Stimulated activated CD4-positive, alpha-beta T cell treated with anti-CD3 and anti-CD28 coated beads, Interleukin-12 subunit alpha, Interleukin-12 subunit beta, amount 100 ng/mL, for 4 hours (primary cell): ENCODE results near the gene CACNA1C.

Experiments
- DNase-seq: peaks from one replicate; pipeline ENCODE4 v3.0.0-alpha.2; 2020

Gene CACNA1C

DNA sequence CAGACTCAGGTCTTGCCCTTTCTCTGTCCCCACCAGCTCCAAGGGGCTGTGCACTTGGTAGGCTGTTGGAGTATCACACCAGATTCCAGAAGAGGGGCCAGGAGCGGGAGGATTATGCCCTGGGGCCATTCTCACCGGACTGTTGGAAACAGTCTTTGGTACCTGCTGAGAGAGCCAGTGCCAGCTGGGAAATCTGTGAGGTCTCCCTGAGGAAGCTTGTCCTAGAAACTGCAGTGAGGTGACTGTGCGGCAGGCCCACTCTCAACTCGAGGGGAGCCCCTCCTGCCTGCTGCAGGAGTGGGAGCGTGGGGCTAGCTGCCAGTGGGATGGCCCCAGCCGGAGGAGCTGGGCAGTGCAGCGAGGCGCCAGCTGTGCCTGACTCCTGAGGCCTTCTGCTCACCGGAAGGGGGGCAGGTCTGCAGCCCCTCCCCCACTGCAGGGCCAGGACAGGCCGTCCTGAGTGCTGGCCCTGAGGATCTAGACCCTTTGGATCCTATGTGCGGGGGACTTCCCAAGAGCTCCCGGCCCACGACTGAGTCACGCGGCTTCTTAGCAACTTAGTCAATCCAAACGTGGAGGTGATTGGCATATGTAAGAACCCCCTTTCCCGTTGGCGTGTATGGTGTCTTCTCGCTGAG is 295.2 kb downstream of the CACNA1C start:
- DNase-seq = no peak

DNA sequence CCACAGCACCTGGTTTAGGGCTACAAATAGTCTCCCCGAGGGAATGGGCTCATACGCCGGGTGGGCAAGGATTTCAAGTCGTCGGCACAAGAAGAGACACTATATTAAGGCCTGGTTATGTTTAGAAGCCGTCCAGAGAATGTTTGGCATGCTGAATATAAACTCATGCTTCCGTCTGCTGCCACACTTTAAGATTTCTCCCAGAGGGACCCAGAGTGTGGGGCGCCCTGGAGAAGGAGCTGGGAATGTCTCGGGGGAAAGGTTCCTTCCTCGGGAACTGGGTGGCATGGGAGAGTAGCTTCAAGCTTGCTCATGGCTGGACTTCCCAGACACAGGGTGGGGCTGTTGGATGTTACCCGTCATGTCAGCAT is 295.7 kb downstream of the CACNA1C start:
- DNase-seq = no peak

DNA sequence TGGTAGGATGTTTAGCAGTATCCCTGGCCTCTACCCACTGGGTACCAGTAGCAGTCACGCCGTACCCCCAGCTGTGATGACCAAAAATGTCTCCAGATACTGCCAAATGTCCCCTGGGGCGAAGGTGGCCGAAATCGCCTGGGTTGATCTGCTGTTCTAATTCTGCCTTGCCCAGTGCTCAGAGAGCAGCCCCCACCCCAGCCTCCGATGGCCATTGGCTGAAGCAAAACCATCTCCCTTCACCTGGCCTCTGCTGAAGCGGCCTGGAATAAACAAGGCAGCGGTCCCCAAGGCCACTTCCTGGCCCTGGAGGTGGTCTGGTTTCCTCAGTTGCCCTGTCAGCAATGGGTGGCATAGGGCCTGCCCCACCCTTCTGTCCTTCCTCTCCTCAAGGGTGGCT is 298.4 kb downstream of the CACNA1C start:
- DNase-seq = no peak

DNA sequence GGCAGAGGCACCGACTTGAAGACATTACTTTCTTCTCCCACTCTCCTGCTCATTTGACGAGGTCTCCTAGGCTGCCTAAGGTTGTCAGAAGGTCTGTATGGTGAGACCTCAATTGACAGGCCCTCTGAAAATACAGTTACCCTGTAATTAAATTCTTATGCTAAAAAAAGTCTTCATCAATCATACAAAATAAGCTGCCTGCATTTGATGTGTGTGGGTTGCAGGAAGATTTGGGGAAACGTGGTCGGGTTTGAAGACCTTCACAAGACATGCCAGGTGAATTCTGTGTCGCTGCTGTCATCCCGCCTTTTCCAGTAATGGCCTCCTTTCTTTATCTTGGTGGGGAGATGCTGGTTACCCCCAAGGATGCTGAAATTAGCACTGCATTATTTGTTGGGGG is 299.4 kb downstream of the CACNA1C start:
- no peak for DNase-seq

DNA sequence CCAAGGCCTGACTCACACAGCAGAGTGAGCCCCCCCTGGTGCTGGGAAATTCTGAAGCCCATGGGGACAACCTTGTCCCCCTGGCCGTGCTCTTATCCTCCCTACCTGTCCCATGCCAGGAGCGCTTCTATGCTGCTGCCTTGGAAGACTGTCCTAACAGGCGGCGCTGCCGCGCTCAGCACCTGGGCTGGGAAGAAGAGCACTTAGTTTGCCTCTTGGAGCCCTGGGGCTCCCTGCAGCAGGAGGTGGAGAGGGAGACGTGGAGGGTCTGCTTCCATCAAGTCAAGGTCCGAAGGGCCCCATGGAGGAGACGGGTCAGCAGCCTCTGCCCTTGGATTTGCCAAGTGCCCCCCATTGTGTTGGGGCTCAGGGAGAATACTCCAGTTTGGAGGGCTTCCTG is 300.5 kb downstream of the CACNA1C start:
- DNase-seq = no peak

DNA sequence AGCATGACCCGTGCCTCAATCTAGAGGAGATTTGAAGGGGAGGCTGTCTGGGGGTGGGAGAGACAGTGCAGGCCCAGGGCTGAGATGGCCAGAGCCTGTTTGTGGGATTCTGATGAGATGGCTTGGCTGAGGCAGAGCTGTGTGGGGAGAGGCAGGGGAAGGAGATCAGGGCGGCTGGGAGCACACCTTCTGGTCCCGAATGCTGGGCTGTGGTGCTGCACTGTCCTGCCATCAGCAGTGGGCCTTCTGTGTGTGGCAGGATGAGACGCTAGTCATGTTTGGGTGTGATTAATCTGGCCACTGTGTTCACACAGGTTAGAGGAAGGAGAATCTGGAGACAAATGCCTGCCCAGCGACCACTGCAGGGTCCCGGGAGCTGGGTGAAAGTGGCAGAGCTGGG is 300.9 kb downstream of the CACNA1C start:
- no peak for DNase-seq

DNA sequence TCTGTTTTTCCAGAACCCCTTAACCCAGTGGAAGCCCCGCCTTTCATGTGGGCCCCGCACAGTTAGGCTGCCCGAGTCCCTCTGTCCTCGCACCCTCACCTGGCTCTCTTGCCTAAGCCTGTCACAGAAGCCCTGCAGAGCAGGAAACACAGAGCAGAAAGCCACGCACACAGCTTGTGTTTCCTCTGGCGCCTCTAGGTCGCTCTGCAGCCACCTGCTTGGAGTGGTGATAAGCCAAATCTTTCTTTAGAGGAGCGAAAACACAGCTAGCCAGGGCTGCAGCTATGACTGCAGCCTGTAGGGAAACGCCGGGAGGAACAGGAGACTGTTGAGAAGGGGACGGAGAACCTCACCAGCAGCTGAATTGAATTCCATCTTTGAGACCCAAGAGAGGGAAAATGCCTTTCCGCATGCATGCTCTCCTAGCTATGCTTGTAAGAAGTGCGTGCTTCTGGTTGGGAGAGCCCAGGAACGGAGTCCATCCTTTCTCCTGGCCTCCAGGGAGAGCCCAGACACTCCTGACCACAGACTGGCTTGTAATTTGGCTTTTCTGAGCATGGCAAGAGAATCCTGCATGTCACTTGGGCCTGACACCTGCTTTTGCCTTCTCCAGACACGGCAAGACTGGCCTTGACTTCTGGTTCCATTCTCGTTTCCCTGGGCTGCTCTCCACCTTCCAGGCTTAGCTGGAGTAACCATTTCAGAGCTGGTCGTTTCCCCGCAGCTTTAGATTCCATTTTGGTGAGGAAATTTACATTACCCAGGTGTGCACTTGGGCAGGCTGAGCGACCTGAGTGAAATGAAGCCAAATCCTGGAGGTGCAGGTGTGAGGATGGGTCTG is 301.6 kb downstream of the CACNA1C start:
- no peak for DNase-seq

DNA sequence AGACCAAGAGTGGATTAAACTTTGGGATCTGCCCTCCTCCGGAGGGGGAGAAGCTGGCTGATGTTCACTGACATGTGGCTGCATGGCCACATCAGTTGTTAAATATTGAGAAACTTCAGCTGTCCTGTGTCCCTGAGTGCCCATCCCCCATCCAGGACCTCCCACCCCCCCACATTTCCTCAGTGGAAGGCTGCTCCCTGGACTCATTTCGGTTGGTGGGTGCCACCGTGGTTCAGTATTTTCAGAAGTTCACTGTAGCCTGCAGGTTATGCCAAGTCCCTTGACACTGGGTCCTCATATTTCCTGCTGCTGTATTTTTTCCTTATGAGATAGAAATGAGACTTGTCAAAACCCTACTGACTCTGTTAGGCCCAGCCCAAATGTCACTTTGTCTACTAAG is 302.4 kb downstream of the CACNA1C start:
- DNase-seq = no peak

DNA sequence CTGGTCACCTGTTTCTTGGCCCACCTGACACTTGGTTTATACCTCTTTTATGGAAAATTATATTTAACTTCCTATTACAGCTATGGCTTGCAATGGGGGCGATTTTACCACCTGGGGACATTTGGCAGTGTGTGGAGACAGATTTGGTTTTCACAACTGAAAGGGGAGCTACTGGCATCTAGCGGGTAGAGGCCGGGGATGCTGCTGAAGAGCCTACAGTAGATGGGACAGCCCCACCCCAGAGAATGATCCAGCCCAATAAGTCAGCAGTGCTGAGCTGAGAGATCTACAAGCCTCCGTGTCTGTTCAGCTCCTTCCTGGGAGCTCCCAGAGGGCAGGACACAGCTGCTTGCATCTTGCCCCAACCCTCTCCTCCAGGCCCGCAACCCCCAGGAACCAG is 302.8 kb downstream of the CACNA1C start:
- no peak for DNase-seq

DNA sequence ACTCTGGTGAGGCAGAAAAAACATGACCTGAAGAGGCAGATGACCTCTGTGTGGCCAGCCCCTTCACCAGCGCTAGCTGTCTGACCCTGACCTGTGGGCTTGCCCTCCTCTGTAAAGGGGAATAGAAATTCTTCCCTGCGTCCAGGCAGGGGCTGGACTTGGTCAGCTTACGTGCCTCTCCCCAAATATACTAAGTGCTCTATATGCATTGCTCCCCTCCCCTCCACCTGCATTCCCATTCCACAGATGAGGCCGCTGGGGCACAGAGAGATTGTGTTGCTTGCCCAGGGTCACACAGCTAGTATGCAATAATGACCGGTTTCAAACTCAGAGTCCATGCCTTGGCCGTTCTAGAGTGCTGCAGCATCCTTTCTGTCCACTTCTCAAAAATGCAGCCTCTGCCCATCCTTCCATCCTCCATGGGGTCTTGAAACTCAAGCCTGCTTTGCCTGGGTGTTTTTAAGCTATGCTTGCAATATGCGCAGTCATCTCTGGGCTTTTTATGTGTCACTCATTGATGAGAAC is 303.9 kb downstream of the CACNA1C start:
- no peak for DNase-seq

DNA sequence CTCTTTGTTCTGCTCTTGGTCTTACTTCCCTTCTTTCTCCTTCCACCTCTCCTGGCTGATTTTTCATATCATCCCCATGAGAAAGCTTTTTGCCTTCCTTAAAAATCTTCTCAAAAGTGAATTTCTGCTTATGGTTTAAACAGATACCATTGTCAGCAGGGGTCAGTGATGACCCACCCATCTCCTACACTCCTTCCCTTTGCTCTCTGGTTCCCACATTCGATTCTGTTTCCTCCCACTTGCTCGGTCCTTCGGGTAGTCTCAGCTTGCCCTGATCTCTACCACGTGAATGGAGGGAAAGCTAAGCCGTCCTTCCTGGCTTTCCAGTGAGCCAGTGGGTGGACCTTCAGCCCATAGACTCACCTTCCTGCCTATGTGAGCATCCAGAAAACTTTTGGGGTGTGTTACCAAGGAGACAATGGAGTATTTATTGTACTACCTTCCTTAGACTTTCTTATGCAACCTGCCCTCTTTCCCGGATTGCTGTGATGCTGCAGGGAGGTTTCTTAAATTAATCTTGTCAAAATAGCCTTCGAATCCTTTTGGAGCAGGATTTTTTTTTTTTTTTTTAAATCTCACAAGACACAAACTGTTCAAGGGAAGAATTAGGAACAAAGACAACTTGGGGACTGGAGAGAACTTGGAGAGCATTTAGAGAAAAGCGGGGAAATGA is 306.3 kb downstream of the CACNA1C start:
- DNase-seq = no peak

DNA sequence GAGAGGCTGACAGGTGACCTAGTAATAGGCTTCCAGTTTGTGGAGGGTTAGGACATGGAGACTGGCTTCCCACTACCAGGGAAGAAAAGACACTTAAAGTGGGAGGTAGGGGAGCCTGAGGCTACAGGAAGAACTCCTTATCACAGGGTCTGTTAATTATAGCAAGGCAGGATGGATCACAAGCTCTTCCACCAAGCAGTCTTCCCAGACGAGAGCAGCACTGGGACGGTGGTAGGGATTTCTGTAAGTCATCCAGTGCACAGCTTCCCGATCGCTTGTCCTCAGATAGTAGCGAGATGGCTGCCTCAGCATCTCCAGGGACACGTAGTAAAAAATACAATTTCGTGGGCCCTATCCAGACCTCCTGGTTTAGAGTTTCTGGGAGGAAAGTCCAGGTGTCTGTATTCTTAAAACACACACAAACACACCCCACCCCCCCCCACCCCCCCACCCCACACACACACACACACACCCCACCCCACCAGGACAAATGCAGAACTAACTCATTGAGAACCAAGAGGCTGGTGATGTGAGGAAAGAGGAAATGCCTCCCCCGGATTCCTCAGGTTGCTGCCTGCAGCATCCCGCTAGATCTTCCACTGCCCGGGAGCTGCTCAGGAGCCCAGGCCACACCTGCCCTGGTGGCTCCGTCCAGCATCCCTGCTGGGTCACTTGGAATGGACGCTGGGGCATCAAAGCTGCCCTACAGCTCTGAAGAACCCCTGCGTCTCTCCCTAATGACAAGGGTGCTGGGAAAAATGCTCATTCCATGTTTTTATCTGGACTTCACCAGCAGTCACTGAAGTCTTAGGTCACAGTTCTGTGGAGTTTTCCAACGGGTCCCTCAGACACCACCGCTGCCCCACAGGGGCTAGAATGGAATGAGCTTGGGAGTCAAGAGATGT is 307.2 kb downstream of the CACNA1C start:
- DNase-seq = no peak

DNA sequence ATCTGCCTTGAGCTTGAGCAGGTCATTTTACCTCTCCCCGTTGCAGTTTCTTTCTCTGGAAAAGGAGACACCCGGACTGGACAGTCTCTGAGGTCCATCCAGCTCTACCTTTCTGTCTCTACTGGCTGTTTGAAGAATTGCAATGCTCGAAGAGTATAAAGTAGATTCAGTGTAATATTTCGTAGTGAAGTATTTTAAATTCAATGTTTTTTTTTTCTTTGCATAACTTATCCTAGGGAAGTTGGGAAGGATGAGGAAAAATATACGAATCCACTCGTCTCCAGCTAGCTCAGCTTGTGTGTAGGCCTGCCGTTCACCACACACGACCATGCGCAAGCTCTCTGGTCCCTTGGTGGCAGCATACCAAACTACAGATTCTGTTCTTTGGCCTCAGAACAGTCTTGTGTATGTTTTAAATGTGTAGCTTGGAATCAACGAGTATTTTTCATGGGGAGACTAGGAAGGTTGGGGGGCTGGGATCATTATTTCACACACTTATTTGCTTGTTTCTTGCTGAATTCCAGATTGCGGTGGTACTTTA is 307.9 kb downstream of the CACNA1C start:
- no peak for DNase-seq

DNA sequence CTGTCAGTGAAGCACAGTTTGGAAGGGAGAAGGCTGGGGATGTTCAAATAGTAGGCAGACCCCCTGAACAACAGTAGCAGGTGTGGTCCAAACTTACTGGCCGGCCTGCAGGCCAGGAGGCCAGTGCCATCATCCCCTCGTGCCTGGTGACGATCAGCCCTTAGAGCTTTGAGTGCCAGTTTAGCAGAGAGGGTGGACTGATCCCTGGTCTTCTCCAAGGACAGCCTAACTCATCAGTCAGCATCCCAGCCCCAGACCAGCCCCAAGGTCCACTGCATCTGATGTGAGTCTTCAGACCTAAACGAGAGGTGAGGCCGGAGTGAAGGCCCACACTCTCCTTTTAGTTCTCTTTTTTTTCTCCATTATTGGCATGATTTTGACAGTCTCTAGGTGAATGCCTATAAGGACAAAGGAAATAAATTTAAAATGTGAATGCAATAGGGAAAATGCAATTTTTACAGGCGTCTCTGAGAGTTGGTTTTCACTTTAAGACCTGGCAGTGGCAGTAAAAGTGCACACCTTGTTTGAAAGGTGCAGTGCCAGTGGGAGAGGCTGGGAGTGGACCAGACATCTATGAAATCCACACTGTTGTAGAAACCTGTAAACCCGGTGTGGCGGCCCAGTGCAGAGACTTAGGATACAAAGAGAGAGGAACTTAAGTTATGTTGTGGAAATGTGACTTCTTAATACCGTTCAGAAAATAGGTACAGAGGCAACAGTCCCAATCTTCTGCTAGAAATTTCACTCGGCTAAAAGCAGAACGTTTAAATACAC is 311.2 kb downstream of the CACNA1C start:
- no peak for DNase-seq

DNA sequence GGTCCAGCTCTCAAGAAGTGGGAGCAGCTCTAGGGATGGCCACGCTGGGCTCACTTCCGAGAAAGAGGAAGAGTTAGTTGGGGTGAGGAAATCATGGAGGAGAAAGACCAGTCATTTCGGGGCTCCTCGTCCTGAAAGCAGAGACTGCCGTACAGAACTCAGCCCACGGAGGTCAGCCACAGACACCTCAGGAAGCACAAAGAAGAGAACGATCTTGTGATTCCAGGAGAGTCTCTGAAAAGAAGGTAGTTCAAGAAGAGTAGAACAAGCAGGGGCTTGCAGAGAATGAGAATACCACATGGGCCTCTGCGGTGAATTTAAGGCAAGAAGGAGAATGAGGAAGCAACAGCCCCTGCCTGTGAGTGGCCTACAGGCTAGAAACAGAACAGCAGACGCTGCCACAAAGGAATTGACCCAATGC is 311.9 kb downstream of the CACNA1C start:
- DNase-seq = no peak

DNA sequence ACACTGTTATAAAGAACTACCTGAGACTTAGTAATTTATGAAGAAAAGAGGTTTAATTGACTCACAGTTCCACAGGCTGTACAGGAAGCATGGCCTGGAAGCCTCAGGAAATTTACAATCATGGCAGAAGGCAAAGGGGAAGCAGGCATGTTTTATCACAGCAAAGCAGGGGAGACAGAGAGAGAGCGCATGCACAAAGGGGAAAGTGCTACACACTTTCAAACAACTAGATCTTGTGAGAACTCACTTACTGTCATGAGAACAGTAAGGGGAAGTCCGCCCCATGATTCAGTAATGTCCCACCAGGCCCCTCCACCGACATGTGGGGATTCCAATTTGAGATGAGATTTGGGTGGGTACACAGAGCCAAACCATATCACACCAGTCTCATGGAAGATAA is 313.9 kb downstream of the CACNA1C start:
- DNase-seq = no peak

DNA sequence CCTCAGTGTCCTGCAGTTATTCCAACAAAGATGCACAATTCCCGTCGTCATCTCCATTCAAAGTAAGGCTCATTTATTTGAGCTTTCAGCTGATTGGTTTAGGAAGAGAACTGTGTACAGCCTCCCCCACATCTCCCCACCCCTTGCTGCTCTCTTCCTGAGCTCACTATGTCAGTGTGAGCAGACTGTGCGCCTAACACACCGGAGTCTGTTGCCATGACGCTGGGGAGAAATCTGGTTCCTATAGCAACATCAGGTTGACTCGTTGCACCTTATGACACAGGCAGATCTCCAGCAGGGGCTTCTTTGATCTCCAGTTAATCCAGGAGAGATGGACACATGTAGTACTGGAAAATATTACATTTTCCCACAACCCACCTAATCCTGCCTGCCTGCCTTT is 319.4 kb downstream of the CACNA1C start:
- DNase-seq = no peak

DNA sequence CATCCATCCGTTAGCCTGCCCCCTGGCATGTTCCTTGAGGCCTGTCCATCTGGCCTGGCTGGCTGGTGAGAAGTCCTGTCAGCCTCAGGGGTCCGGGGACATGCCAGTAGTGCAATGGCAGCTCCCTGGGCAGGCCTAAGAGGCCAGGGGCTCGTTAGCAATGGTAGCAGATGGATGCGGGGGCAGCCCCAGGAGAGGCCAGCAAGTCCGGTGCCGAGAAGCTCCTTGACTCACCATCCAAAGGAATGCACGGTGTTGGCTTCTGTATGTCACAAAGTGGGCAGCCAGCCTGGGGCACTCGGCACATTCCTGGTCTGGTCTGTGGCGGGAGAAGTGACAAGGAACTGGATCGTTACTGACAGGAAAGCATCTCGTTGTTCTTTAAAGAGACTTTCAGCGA is 319.9 kb downstream of the CACNA1C start:
- DNase-seq = no peak

DNA sequence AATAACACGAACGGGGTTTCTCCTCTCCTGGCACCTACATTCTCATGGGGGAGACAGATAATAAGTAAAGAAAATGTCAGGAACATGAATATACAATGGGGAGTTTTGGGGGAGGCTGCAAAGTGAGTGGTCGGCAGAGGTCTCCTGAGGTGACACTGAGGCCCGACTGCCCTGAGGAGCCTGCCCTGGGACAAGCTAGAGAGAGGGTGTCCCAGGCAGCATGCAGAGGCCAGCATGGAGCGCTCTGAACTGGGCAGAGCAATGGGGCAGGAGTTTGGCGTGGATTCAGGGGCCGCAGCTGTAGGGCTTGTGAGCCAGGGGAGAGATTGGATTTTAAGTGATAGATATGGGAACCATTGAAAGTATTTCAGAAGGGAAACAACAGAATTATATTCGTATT is 320.5 kb downstream of the CACNA1C start:
- no peak for DNase-seq

DNA sequence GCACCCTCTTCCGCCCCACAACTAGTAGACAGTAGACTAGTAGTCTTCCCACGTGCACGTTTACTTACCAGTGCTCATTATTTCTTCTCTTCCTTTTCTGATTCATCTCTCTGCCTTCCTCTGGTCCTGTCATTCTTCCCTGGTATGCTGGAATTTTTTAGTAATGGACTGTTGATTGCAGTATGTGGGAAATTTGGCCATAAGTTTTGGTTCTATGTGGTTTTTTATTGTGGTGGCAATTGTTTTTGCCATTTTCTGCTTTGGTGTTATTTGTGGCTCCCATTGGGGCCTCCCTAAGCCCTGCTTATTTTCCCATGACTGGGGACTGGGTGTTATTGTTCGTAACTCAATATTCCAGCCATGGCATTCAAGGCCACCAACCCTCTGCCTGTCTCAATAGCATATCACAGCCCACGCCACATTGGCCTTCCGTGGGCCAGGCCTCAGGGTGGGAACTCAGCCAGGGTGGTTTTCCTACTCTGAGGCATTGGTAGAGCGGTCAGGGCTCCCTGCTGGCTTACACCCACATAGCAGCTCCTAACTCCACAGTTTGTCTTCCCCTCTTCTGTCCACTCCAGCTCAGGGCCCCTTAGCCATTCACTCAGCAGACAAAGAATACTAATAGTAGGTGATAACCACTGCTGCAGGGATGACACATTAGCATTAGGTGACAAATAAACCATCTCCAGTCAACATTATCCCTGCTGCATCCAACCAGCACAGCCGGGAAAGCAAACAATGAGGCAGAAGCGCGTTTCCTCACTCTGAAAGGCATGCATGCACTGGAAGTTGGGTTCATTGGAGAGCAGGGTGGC is 321.5 kb downstream of the CACNA1C start:
- no peak for DNase-seq

DNA sequence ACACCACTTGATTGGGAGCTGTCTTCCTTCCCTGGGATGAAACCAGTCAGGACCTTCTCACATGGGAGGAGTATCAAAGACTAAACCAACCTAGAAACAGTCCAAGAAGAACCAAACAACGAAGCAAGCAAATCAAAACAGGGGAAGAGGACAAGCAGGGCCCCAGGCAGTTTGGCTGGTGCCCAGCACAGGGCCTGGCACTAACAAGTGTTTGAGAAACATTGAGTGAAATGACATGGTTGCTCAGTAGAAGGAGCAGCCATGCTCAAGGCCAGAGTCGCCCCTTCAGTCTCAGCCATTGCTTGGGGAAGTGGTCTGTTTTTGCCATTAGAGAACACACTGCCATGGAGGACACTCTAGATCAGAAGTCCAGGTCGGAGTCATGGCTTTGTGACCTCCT is 323.1 kb downstream of the CACNA1C start:
- DNase-seq = no peak
